Thyroid gland (tissue), 4 donors: Measurements from ENCODE around the gene C14orf93.

Source experiments
- CTCF ChIP-seq, 6 experiments: fragments of 200-600 bp in 3 of 6; fragments of 450-650 bp in 3 of 6; sonication (generic) in 3 of 6; IDR thresholded peaks; one replicate each; pipeline ENCODE4 v1.5.1; 2016 to 2019; ENCODE audit warnings: antibody characterized with exemption in 6 of 6, mild to moderate bottlenecking in 2 of 6, inconsistent platforms in 1 of 6, moderate library complexity in 1 of 6
- POLR2A ChIP-seq, 2 donors: fragments of 450-650 bp; IDR thresholded peaks; one replicate each; pipeline ENCODE4 v1.6.1; 2017; ENCODE audit warnings: antibody characterized with exemption in 2 of 2, mild to moderate bottlenecking in 2 of 2, moderate library complexity in 1 of 2

- TF ChIP-seq CTCF (IDR thresholded peaks at IDR 0.05) (no peak), POLR2A (IDR thresholded peaks at IDR 0.05) (no peak)
Observed at GRCh38 chr14:23023022-23023794, 13.3 kb upstream of the C14orf93 start.
